Type B pancreatic cell (in vitro differentiated cells): ENCODE results near the gene NFYB. TPM values are rescaled to one million over a fixed set of nuclear protein-coding genes. Genes with fewer than 3 reads are reported as not detected.

Experiments used
- DNase-seq: peaks from one replicate; pipeline ENCODE4 v3.0.0; 2021; ENCODE audit warnings: mixed read lengths; ENCODE audit not compliant: unreplicated experiment; ENCODE audit errors: extremely low spot score
- H3K27ac Mint-ChIP-seq: 2 replicates; pipeline ENCODE4 v1.8.0; 2021; ENCODE audit warnings: mild to moderate bottlenecking, mixed read lengths
- H3K27me3 Mint-ChIP-seq: 2 replicates; pipeline ENCODE4 v1.8.0; 2021; ENCODE audit warnings: mixed read lengths
- H3K36me3 Mint-ChIP-seq: 2 replicates; pipeline ENCODE4 v1.8.0; 2021; ENCODE audit warnings: mixed read lengths
- H3K4me1 Mint-ChIP-seq: one replicate; pipeline ENCODE4 v1.8.0; 2021; ENCODE audit warnings: mixed read lengths; ENCODE audit not compliant: unreplicated experiment
- H3K4me3 Mint-ChIP-seq: 2 replicates; pipeline ENCODE4 v1.8.0; 2021; ENCODE audit warnings: mild to moderate bottlenecking, mixed read lengths
- H3K9me3 Mint-ChIP-seq: 2 replicates; pipeline ENCODE4 v1.8.0; 2021; ENCODE audit warnings: mixed read lengths
- CTCF ChIP-seq: fragments of 200-600 bp; sonication (generic); conservative IDR thresholded peaks from 2 replicates; pipeline ENCODE4 v1.5.0; 2021; ENCODE audit warnings: antibody characterized with exemption, mild to moderate bottlenecking
- total RNA-seq: library from RNA; stranded (reverse); gene quantifications from 2 replicates; pipeline ENCODE4 v1.2.1, GENCODE V29; 2021; ENCODE audit warnings: low replicate concordance

Gene NFYB
- total RNA-seq, 1 donor from 2014 or later: 36.4 TPM

- H3K4me1 Mint-ChIP-seq: no peaks in the 10 kb centered on the region
- TF ChIP-seq CTCF: no peak
- H3K4me3 Mint-ChIP-seq: no peak overlapping the region
- H3K27me3 Mint-ChIP-seq: no peaks in the 10 kb centered on the region
- H3K27ac Mint-ChIP-seq: no peak overlapping the region
- DNase-seq: no peak
- peaks cover 30% of the 10 kb centered on the region for H3K36me3 Mint-ChIP-seq
- H3K9me3 Mint-ChIP-seq: no peaks in the 10 kb centered on the region
Observed at GRCh38 chr12:104094284-104094683, 43.7 kb downstream of the NFYB start.

- DNase-seq: no peak
- Mint-ChIP-seq H3K27me3 (no peaks in the 10 kb centered on the region), H3K4me3 (no peak overlapping the region), H3K4me1 (no peaks in the 10 kb centered on the region), H3K27ac (no peak overlapping the region), H3K9me3 (no peaks in the 10 kb centered on the region), H3K36me3 (peaks cover 29% of the 10 kb centered on the region)
- TF ChIP-seq CTCF: no peak
Observed at GRCh38 chr12:104091136-104091535, 46.9 kb downstream of the NFYB start.

- TF ChIP-seq CTCF: no peak
- peaks cover 29% of the 10 kb centered on the region for H3K36me3 Mint-ChIP-seq
- DNase-seq: no peak
- no peaks in the 10 kb centered on the region for H3K27me3 Mint-ChIP-seq
- H3K4me1 Mint-ChIP-seq: no peaks in the 10 kb centered on the region
- H3K9me3 Mint-ChIP-seq: no peaks in the 10 kb centered on the region
- H3K27ac Mint-ChIP-seq: no peak overlapping the region
- no peak overlapping the region for H3K4me3 Mint-ChIP-seq
Observed at GRCh38 chr12:104090685-104091084, 47.3 kb downstream of the NFYB start.

GRCh38 chr12:104083769-104084475, 54.1 kb downstream of the NFYB start:
- Mint-ChIP-seq H3K27me3 (no peaks in the 10 kb centered on the region), H3K36me3 (peaks cover 3% of the 10 kb centered on the region), H3K4me1 (no peaks in the 10 kb centered on the region), H3K9me3 (no peaks in the 10 kb centered on the region), H3K4me3 (no peak overlapping the region), H3K27ac (no peak overlapping the region)
- TF ChIP-seq CTCF: no peak
- no peak for DNase-seq

GRCh38 chr12:104080764-104081163, 57.2 kb downstream of the NFYB start:
- no peak overlapping the region for H3K4me3 Mint-ChIP-seq

More at GRCh38 chr12:104080764-104081163, 57.2 kb downstream of the NFYB start:
- Mint-ChIP-seq H3K4me1 (no peaks in the 10 kb centered on the region), H3K27me3 (no peaks in the 10 kb centered on the region), H3K9me3 (no peaks in the 10 kb centered on the region), H3K36me3 (no peaks in the 10 kb centered on the region), H3K27ac (no peak overlapping the region)
- no peak for TF ChIP-seq CTCF
- no peak for DNase-seq
